Sigmoid colon (tissue), 7 donors: ENCODE measurements around the gene KCTD20. TPM values are rescaled to one million over a fixed set of nuclear protein-coding genes. Genes with fewer than 3 reads are reported as not detected.
"Not testable (repeated sequence)": the region's sequence is repeated elsewhere in the genome, so short reads cannot be mapped to it uniquely, and the experiment has no call there.

ENCODE experiments used
- DNase-seq: peaks from one replicate; pipeline ENCODE4 v3.0.0-alpha.2; 2019
- H3K27ac ChIP-seq, 4 donors: fragments of 200-600 bp; sonication (generic); one replicate each; pipeline ENCODE4 v1.5.1; 2016 to 2019; ENCODE audit warnings: mild to moderate bottlenecking in 1 of 4
- H3K27me3 ChIP-seq, 3 donors: fragments of 200-600 bp; sonication (generic); one replicate each; pipeline ENCODE4 v1.5.1; 2019; ENCODE audit warnings: mild to moderate bottlenecking in 1 of 3
- H3K36me3 ChIP-seq, 4 donors: fragments of 200-600 bp; sonication (generic); one replicate each; pipeline ENCODE4 v1.5.1; 2016 to 2019
- H3K4me1 ChIP-seq, 4 donors: fragments of 200-600 bp; sonication (generic); one replicate each; pipeline ENCODE4 v1.5.1; 2017 to 2019
- H3K4me3 ChIP-seq, 4 donors: fragments of 200-600 bp; sonication (generic); one replicate each; pipeline ENCODE4 v1.5.1; 2017 to 2019; ENCODE audit warnings: mild to moderate bottlenecking in 2 of 4, moderate library complexity in 1 of 4
- H3K9me3 ChIP-seq, 4 donors: fragments of 200-600 bp in 3 of 4; sonication (generic) in 3 of 4; one replicate each; pipeline versions ENCODE4 v1.5.1 to v1.6.1; 2013 to 2019
- EP300 ChIP-seq, 4 donors: sonication (generic); formaldehyde crosslinking; IDR thresholded peaks; one replicate each; pipeline ENCODE4 v1.6.1; 2017; ENCODE audit warnings: antibody characterized with exemption in 4 of 4
- POLR2A ChIP-seq, 2 donors: fragments of 450-650 bp; IDR thresholded peaks; one replicate each; pipeline ENCODE4 v1.6.1; 2016; ENCODE audit warnings: antibody characterized with exemption in 2 of 2, mild to moderate bottlenecking in 2 of 2, moderate library complexity in 2 of 2
- POLR2AphosphoS5 ChIP-seq, 4 donors: sonication (generic); formaldehyde crosslinking; IDR thresholded peaks; one replicate each; pipeline ENCODE4 v1.6.1; 2017; ENCODE audit warnings: antibody characterized with exemption in 4 of 4
- WGBS, 2 donors: extraction: QIAGEN DNeasy Blood & Tissue Kit; methylation state at CpG; one replicate each; pipeline ENCODE4 v1.1.7; 2013; 5-methylcytosine and 5-hydroxymethylcytosine counted together
- intact Hi-C: fragments of 100-400 bp; cut with DNase I; formaldehyde crosslinking; loops from one replicate; pipeline ENCODE4 v1.15.1; 2023
- polyA plus RNA-seq, 3 donors: library from polyadenylated mRNA; stranded (reverse); fragments of 200-250 nt; gene quantifications; one replicate each; pipeline ENCODE4 v1.2.3, GENCODE V29; 2013
- total RNA-seq, 4 donors: library from RNA; depleted of rRNA; stranded (reverse); fragments of >200 nt; gene quantifications; one replicate each; pipeline ENCODE4 v1.1.0, GENCODE V29; 2016
- TF ChIP-seq, protein P1 (sequence below), 4 experiments: fragments of 450-650 bp in 3 of 4; fragments of 200-600 bp in 1 of 4; IDR thresholded peaks; one replicate each; pipeline ENCODE4 v1.5.1; 2016 to 2019; ENCODE audit warnings: antibody characterized with exemption in 4 of 4, mild to moderate bottlenecking in 3 of 4, moderate library complexity in 2 of 4
- donor health status: healthy with polysubstance abuse.
- donor health status: Bipolar disorder and iron deficiency.
- donor health status: healthy.

The KCTD20 gene
- total and polyA plus RNA-seq, 7 donors, result 12.0 to 71.3 (median 48.5) TPM

DNA sequence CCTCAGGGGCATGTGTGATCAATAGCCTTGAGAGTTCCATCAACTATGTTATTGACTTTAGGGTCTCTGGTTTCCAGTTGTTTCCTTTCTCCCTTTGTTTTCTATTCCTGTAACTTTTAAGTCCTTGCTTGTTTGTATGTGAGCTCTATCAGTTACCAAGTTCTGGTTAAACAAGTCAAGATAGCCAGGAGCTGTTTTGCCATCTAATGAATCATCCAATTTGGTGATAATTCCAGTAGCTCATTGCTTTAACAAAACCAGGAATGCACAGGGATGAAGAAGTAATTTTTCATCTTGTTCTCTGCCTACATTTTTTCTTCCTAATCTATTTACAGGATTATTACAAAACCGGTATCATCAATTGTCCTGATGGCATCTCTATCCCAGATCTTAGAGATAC is 36.5 kb downstream of the KCTD20 start:
- Histone ChIP-seq H3K4me1 (no peaks in the 10 kb centered on the region), H3K9me3 (no peaks in the 10 kb centered on the region), H3K27me3 (no peaks in the 10 kb centered on the region), H3K27ac (no peak overlapping the region), H3K36me3 (peaks cover 0 to 78% (median 20%) of the 10 kb centered on the region in 4 donors), H3K4me3 (no peak overlapping the region)
- TF ChIP-seq POLR2AphosphoS5 (IDR thresholded peaks at IDR 0.05) (no peak), POLR2A (IDR thresholded peaks at IDR 0.05) (no peak), EP300 (IDR thresholded peaks at IDR 0.05) (no peak)
- TF ChIP-seq, protein P1, sequence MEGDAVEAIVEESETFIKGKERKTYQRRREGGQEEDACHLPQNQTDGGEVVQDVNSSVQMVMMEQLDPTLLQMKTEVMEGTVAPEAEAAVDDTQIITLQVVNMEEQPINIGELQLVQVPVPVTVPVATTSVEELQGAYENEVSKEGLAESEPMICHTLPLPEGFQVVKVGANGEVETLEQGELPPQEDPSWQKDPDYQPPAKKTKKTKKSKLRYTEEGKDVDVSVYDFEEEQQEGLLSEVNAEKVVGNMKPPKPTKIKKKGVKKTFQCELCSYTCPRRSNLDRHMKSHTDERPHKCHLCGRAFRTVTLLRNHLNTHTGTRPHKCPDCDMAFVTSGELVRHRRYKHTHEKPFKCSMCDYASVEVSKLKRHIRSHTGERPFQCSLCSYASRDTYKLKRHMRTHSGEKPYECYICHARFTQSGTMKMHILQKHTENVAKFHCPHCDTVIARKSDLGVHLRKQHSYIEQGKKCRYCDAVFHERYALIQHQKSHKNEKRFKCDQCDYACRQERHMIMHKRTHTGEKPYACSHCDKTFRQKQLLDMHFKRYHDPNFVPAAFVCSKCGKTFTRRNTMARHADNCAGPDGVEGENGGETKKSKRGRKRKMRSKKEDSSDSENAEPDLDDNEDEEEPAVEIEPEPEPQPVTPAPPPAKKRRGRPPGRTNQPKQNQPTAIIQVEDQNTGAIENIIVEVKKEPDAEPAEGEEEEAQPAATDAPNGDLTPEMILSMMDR (IDR thresholded peaks at IDR 0.05), result no peak
- DNase-seq, result no peak
- WGBS, 2 donors, result 90 to 96% methylated on average over 1 of the region's 1 CpG
- intact Hi-C loops, result no loop called here

GRCh38 chr6:36483326-36483725 is 40.5 kb downstream of the KCTD20 start:
- H3K27ac ChIP-seq, DNase-seq, H3K4me3 ChIP-seq, H3K27me3 ChIP-seq, H3K9me3 ChIP-seq, intact Hi-C loops: not testable (repeated sequence)
- 96 to 98% methylated on average over 5 of the region's 5 CpGs for whole genome bisulfite sequencing, 2 donors
- peaks cover 0 to 13% (median 8%) of the 10 kb centered on the region in 4 donors for H3K4me1 ChIP-seq
- peaks cover 0 to 84% (median 25%) of the 10 kb centered on the region in 4 donors for H3K36me3 ChIP-seq

GRCh38 chr6:36484736-36485135 is 41.9 kb downstream of the KCTD20 start:
- H3K4me3 ChIP-seq, result no peak overlapping the region
- 86 to 90% methylated on average over 5 of the region's 5 CpGs for WGBS, 2 donors
- TF ChIP-seq, protein P1 (IDR thresholded peaks at IDR 0.05), result no peak
- TF ChIP-seq EP300 (IDR thresholded peaks at IDR 0.05), result no peak
- no peak for TF ChIP-seq POLR2AphosphoS5 (IDR thresholded peaks at IDR 0.05)
- TF ChIP-seq POLR2A (IDR thresholded peaks at IDR 0.05), result no peak
- intact Hi-C loops, result no loop called here
- DNase-seq, result no peak
- no peaks in the 10 kb centered on the region for H3K9me3 ChIP-seq
- peaks cover 0 to 27% (median 10%) of the 10 kb centered on the region in 4 donors for H3K4me1 ChIP-seq
- H3K27me3 ChIP-seq, result no peaks in the 10 kb centered on the region
- peaks cover 0 to 78% (median 25%) of the 10 kb centered on the region in 4 donors for H3K36me3 ChIP-seq
- no peak overlapping the region for H3K27ac ChIP-seq

- peaks cover 0 to 58% (median 6%) of the 10 kb centered on the region in 4 donors for H3K36me3 ChIP-seq
- H3K27me3 ChIP-seq, result no peaks in the 10 kb centered on the region
- WGBS, 2 donors, result 82 to 90% methylated on average over 1 of the region's 1 CpG
- no peak overlapping the region for H3K4me3 ChIP-seq
- intact Hi-C loops, result no loop called here
- no peaks in the 10 kb centered on the region for H3K9me3 ChIP-seq
- no peak for TF ChIP-seq POLR2AphosphoS5 (IDR thresholded peaks at IDR 0.05)
- TF ChIP-seq POLR2A (IDR thresholded peaks at IDR 0.05), result no peak
- no peak for TF ChIP-seq EP300 (IDR thresholded peaks at IDR 0.05)
- TF ChIP-seq, protein P1 (IDR thresholded peaks at IDR 0.05), result no peak
- H3K4me1 ChIP-seq, result peaks cover 0 to 27% (median 10%) of the 10 kb centered on the region in 4 donors
- no peak for DNase-seq
- H3K27ac ChIP-seq, result peak overlapping the region in 1 of 4 donors; percentile 58
Observed at GRCh38 chr6:36487698-36488097, 44.9 kb downstream of the KCTD20 start.

GRCh38 chr6:36488221-36488620 is 45.4 kb downstream of the KCTD20 start:
- peak overlapping the region in 1 of 4 donors; percentile 58 for H3K27ac ChIP-seq
- no peak overlapping the region for H3K4me3 ChIP-seq
- no peaks in the 10 kb centered on the region for H3K9me3 ChIP-seq
- TF ChIP-seq EP300 (IDR thresholded peaks at IDR 0.05) (no peak), POLR2A (IDR thresholded peaks at IDR 0.05) (no peak), POLR2AphosphoS5 (IDR thresholded peaks at IDR 0.05) (no peak)
- TF ChIP-seq, protein P1 (IDR thresholded peaks at IDR 0.05), result no peak
- no peak for DNase-seq
- H3K4me1 ChIP-seq, result peaks cover 0 to 27% (median 10%) of the 10 kb centered on the region in 4 donors
- H3K27me3 ChIP-seq, result no peaks in the 10 kb centered on the region
- intact Hi-C loops, result no loop called here
- peaks cover 0 to 55% (median 6%) of the 10 kb centered on the region in 4 donors for H3K36me3 ChIP-seq
